PC-3 (cell line): ENCODE measurements around the gene REN. TPM values are rescaled to one million over a fixed set of nuclear protein-coding genes. Genes with fewer than 3 reads are reported as not detected.

Source experiments
- ATAC-seq: fragments of 200-7000 bp; cut with Tn5 transposase; 2 replicates; pipeline ENCODE4 v1.9.1; 2020; ENCODE audit warnings: mild to moderate bottlenecking, moderate library complexity
- BruUV-seq: library from RNA; stranded (reverse); fragments of 400-500 nt; replicated peaks from 2 replicates; lab custom pipeline; 2021; lab: Mats Ljungman, UMichigan
- CTCF ChIA-PET: fragments of 300-600 bp; sonication (Branson Sonifier 250); formaldehyde crosslinking; loops from one replicate; lab custom pipeline; 2022; ENCODE audit warnings: antibody characterized with exemption; lab: Charles Lee
- POLR2A ChIA-PET: fragments of 300-600 bp; sonication (Branson Sonifier 250); formaldehyde crosslinking; loops from one replicate; lab custom pipeline; 2022; ENCODE audit warnings: antibody characterized with exemption; ENCODE audit not compliant: unreplicated experiment; lab: Charles Lee
- DNase-seq: peaks from one replicate; pipeline ENCODE4 v3.0.0-alpha.2; 2015
- H2AFZ ChIP-seq: fragments of 300-600 bp; sonication (generic); 2 replicates; pipeline ENCODE4 v1.6.0; 2016; ENCODE audit warnings: antibody characterized with exemption, low read length
- H3F3A ChIP-seq: fragments of 300-600 bp; sonication (generic); one replicate; pipeline ENCODE4 v1.6.0; 2017; ENCODE audit warnings: antibody characterized with exemption, low read length, control low read depth, mild to moderate bottlenecking; ENCODE audit not compliant: unreplicated experiment
- H3K27ac ChIP-seq: fragments of 300-600 bp; sonication (generic); 2 replicates; pipeline ENCODE4 v1.5.1; 2016; ENCODE audit warnings: mild to moderate bottlenecking, low read length
- H3K27me3 ChIP-seq: fragments of 300-600 bp; sonication (generic); 2 replicates; pipeline ENCODE4 v1.6.1; 2016; ENCODE audit warnings: low read length, mixed read lengths
- H3K36me3 ChIP-seq: fragments of 300-600 bp; sonication (generic); 2 replicates; pipeline ENCODE4 v1.6.1; 2016; ENCODE audit warnings: low read depth, mixed run types, low read length, mixed read lengths
- H3K4me1 ChIP-seq: fragments of 300-600 bp; sonication (generic); 2 replicates; pipeline ENCODE4 v1.5.1; 2016; ENCODE audit warnings: low read length; ENCODE audit not compliant: insufficient read depth
- H3K4me2 ChIP-seq: fragments of 300-600 bp; sonication (generic); 2 replicates; pipeline ENCODE4 v1.6.0; 2016; ENCODE audit warnings: low read length
- H3K4me3 ChIP-seq: fragments of 300-600 bp; sonication (generic); 2 replicates; pipeline ENCODE4 v1.5.1; 2016; ENCODE audit warnings: mild to moderate bottlenecking, low read length, mixed read lengths
- H3K79me2 ChIP-seq: fragments of 300-600 bp; sonication (generic); 2 replicates; pipeline ENCODE4 v1.6.1; 2017; ENCODE audit warnings: low read length, mixed read lengths
- H3K9ac ChIP-seq: fragments of 300-600 bp; sonication (generic); 2 replicates; pipeline ENCODE4 v1.6.0; 2016; ENCODE audit warnings: mild to moderate bottlenecking, low read length
- H3K9me2 ChIP-seq: fragments of 300-600 bp; sonication (generic); replicated peaks from 2 replicates; pipeline ENCODE4 v1.6.1; 2016; ENCODE audit warnings: mixed run types, low read length, mixed read lengths
- H3K9me3 ChIP-seq: fragments of 300-600 bp; sonication (generic); 2 replicates; pipeline ENCODE4 v1.6.1; 2016; ENCODE audit warnings: low read length, mixed read lengths
- H4K20me1 ChIP-seq: fragments of 300-600 bp; sonication (generic); 2 replicates; pipeline ENCODE4 v1.6.1; 2016; ENCODE audit warnings: low read length, mixed read lengths
- CTCF ChIP-seq: fragments of 300-600 bp; sonication (generic); conservative IDR thresholded peaks from 2 replicates; pipeline ENCODE4 v1.5.1; 2017; ENCODE audit warnings: antibody characterized with exemption, low read depth, mild to moderate bottlenecking, low read length
- EZH2 ChIP-seq: fragments of 300-600 bp; sonication (generic); IDR thresholded peaks from one replicate; pipeline ENCODE4 v1.6.1; 2017; ENCODE audit warnings: antibody characterized with exemption, mild to moderate bottlenecking, low read length; ENCODE audit not compliant: unreplicated experiment
- EZH2phosphoT487 ChIP-seq: fragments of 300-600 bp; sonication (generic); IDR thresholded peaks from 2 replicates; pipeline ENCODE4 v1.6.1; 2018; ENCODE audit warnings: mild to moderate bottlenecking, antibody characterized with exemption, low read length, borderline replicate concordance
- intact Hi-C: fragments of 100-400 bp; cut with micrococcal nuclease; formaldehyde crosslinking; loops from 2 replicates; pipeline ENCODE4 v1.9.0; 2023
- total RNA-seq: library from RNA; depleted of rRNA; stranded (reverse); fragments of >200 nt; gene quantifications from 2 replicates; pipeline ENCODE4 v1.2.3, GENCODE V29; 2014

The REN gene
- total RNA-seq, 1 experiment from 2014 or later: 2.7 TPM

- Histone ChIP-seq H3K27me3 (no peaks in the 10 kb centered on the region), H4K20me1 (no peaks in the 10 kb centered on the region), H3K27ac (no peak overlapping the region), H3K9me2 (no peaks in the 10 kb centered on the region), H3K36me3 (peaks cover 57% of the 10 kb centered on the region), H3F3A (no peaks in the 10 kb centered on the region), H3K9ac (no peak overlapping the region), H3K4me1 (no peaks in the 10 kb centered on the region), H2AFZ (no peak overlapping the region), H3K4me2 (no peak overlapping the region), H3K4me3 (no peak overlapping the region), H3K9me3 (no peaks in the 10 kb centered on the region), H3K79me2 (peaks cover 45% of the 10 kb centered on the region)
- ChIA-PET CTCF (no interaction called here), POLR2A (interaction anchor here (0.6 kb wide), 1 partner anchor 849 kb away, joined by 3 read pairs; no protein-coding TSS in a partner anchor)
- no peak for TF ChIP-seq EZH2phosphoT487
- TF ChIP-seq EZH2: no peak
- TF ChIP-seq CTCF: no peak
- intact Hi-C loops: no loop called here
- DNase-seq (no peak), ATAC-seq (no peak)
- no TSS peak for BruUV-seq
These were observed 49.6 kb downstream of the REN start for GRCh38 chr1:204116539-204116938.

GRCh38 chr1:204115116-204115515, 51.0 kb downstream of the REN start:
- H3K27me3 ChIP-seq: no peaks in the 10 kb centered on the region
- no peak overlapping the region for H3K4me2 ChIP-seq
- peaks cover 49% of the 10 kb centered on the region for H3K36me3 ChIP-seq
- H3K4me3 ChIP-seq: no peak overlapping the region
- H3K79me2 ChIP-seq: peaks cover 59% of the 10 kb centered on the region
- no peak overlapping the region for H3K27ac ChIP-seq
- no peak for DNase-seq
- no peak overlapping the region for H3K9ac ChIP-seq
- intact Hi-C loops: no loop called here
- no peak for ATAC-seq
- ChIA-PET CTCF (no interaction called here), POLR2A (no interaction called here)
- peaks cover 8% of the 10 kb centered on the region; the same call in 1 of the 2 replicates for H4K20me1 ChIP-seq
- no peaks in the 10 kb centered on the region for H3K9me3 ChIP-seq
- no peak overlapping the region for H2AFZ ChIP-seq
- H3F3A ChIP-seq: no peaks in the 10 kb centered on the region
- no TSS peak for BruUV-seq
- no peaks in the 10 kb centered on the region for H3K9me2 ChIP-seq
- H3K4me1 ChIP-seq: peaks cover 12% of the 10 kb centered on the region
- TF ChIP-seq EZH2phosphoT487: no peak
- no peak for TF ChIP-seq EZH2
- TF ChIP-seq CTCF: no peak

GRCh38 chr1:204114606-204115005, 51.5 kb downstream of the REN start:
- Histone ChIP-seq H3K4me2 (no peak overlapping the region), H4K20me1 (peaks cover 8% of the 10 kb centered on the region; the same call in 1 of the 2 replicates), H3K27ac (no peak overlapping the region), H3K4me1 (peaks cover 12% of the 10 kb centered on the region), H3K9me2 (no peaks in the 10 kb centered on the region), H3F3A (no peaks in the 10 kb centered on the region), H3K27me3 (no peaks in the 10 kb centered on the region), H3K79me2 (peaks cover 62% of the 10 kb centered on the region), H3K9ac (no peak overlapping the region), H3K9me3 (no peaks in the 10 kb centered on the region), H3K36me3 (peaks cover 49% of the 10 kb centered on the region), H3K4me3 (no peak overlapping the region), H2AFZ (no peak overlapping the region)
- intact Hi-C loops: no loop called here
- no peak for DNase-seq
- ChIA-PET POLR2A (no interaction called here), CTCF (no interaction called here)
- no TSS peak for BruUV-seq
- TF ChIP-seq EZH2 (no peak), CTCF (no peak), EZH2phosphoT487 (no peak)
- ATAC-seq: no peak
